ENCODE data around the gene PHLDB3. TPM values are rescaled to one million over a fixed set of nuclear protein-coding genes. Genes with fewer than 3 reads are reported as not detected.
"Not testable (repeated sequence)": the region's sequence is repeated elsewhere in the genome, so short reads cannot be mapped to it uniquely, and the experiment has no call there.

PHLDB3 gene
- total RNA-seq, 1 donor from 2014 or later, result 3.4 TPM

DNA sequence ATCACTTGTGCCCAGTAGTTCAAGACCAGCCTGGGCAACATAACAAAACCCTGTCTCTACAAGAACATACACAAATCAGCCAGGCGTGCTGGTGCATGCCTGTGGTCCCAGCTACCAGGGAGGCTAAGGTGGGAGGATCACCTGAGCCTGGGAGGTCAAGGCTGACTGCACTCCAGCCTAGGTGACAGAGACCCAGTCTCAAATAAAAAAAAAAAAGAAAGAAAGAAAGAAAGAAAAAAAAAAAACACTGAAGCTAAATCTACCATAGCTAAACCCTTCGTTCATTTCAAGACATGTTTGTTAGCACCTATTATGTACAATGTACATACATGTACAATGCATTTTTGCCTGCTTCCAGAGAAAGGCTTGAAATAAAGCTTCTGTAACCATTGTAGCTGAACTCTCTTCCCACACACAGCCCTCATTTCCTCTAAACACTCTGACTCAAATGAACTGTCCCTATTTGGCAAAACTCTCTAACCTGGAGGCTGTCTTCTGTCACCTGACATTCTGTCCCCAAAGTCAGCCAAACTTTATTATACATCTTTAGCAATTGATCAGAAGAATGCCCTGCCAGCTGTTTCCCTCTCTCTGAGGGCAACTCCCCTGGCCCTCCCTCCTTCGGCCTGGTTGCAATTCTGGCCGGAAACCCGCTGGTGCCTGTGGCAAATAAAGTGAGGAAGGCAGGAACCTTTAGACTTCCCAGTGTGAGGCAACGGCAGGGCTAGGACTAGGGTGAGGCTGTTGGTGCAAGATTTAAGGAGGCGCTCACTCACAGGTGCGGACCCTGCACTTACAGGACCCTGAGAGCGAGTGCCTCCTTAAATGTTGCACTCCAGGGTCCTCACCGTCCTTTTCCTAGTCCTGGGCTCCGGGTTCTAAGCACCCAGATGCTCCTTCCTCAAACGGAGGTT lies 20.6 kb upstream of the PHLDB3 start:
- no peaks in the 10 kb centered on the region for H3K9me3 ChIP-seq (ENCODE audit: low read depth)
- H3K27ac ChIP-seq, result no peak overlapping the region

DNA sequence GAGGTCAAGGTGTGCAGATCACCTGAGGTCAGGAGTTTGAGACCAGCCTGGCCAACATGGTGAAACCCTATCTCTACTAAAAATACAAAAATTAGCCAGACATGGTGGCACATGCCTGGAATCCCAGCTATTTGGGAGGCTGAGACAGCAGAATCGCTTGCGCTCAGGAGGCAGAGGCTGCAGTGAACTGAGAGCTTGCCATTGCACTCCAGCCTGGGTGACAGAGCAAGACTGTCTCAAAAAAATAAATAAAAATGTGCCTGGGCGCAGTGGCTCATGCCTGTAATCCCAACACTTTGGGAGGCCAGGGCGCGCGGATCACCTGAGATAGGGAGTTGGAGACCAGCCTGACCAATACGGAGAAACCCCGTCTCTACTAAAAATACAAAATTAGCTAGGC lies 19.1 kb upstream of the PHLDB3 start:
- not testable (repeated sequence) for H3K9ac ChIP-seq; H3K4me3 ChIP-seq; H3F3A ChIP-seq (ENCODE audit: low read depth); H3K27ac Mint-ChIP-seq; H3K4me2 ChIP-seq; H3K27ac ChIP-seq; H3K79me2 ChIP-seq (ENCODE audit: low read depth); H2AFZ ChIP-seq (replicated peaks); H3K27me3 Mint-ChIP-seq (ENCODE audit: insufficient read depth, low read depth); H3K36me3 ChIP-seq; H3K9me3 ChIP-seq (ENCODE audit: low read depth); H3K4me3 Mint-ChIP-seq; H3K9me3 Mint-ChIP-seq; H3K36me3 Mint-ChIP-seq; DNase-seq (ENCODE audit: low spot score)
- Histone ChIP-seq H3K4me1 (peaks cover 11% of the 10 kb centered on the region), H3K27me3 (peaks cover 23% of the 10 kb centered on the region), H4K20me1 (ENCODE audit: low read depth) (peaks cover 13% of the 10 kb centered on the region)
- peaks cover 20% of the 10 kb centered on the region for H3K4me1 Mint-ChIP-seq

More for the DNA sequence above, 20.6 kb upstream of the PHLDB3 start:
- Mint-ChIP-seq H3K9me3 (no peaks in the 10 kb centered on the region), H3K27me3 (ENCODE audit: insufficient read depth, low read depth) (peaks cover 2% of the 10 kb centered on the region), H3K4me1 (peaks cover 15% of the 10 kb centered on the region), H3K36me3 (no peaks in the 10 kb centered on the region), H3K27ac (no peak overlapping the region), H3K4me3 (peak overlapping the region; percentile 94)
- H3K79me2 ChIP-seq (ENCODE audit: low read depth), result no peaks in the 10 kb centered on the region
- peaks cover 9% of the 10 kb centered on the region for H3F3A ChIP-seq (ENCODE audit: low read depth)
- peak overlapping the region; percentile 92 for H3K4me2 ChIP-seq
- TF ChIP-seq, protein P1, sequence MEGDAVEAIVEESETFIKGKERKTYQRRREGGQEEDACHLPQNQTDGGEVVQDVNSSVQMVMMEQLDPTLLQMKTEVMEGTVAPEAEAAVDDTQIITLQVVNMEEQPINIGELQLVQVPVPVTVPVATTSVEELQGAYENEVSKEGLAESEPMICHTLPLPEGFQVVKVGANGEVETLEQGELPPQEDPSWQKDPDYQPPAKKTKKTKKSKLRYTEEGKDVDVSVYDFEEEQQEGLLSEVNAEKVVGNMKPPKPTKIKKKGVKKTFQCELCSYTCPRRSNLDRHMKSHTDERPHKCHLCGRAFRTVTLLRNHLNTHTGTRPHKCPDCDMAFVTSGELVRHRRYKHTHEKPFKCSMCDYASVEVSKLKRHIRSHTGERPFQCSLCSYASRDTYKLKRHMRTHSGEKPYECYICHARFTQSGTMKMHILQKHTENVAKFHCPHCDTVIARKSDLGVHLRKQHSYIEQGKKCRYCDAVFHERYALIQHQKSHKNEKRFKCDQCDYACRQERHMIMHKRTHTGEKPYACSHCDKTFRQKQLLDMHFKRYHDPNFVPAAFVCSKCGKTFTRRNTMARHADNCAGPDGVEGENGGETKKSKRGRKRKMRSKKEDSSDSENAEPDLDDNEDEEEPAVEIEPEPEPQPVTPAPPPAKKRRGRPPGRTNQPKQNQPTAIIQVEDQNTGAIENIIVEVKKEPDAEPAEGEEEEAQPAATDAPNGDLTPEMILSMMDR (IDR thresholded peaks at IDR 0.05), result no peak
- TF ChIP-seq EZH2 (IDR thresholded peaks at IDR 0.05), result no peak
- peak; percentile 2 for TF ChIP-seq EZH2phosphoT487 (IDR thresholded peaks at IDR 0.05)
- H3K9ac ChIP-seq, result no peak overlapping the region
- H3K36me3 ChIP-seq, result no peaks in the 10 kb centered on the region
- H3K4me1 ChIP-seq, result peaks cover 11% of the 10 kb centered on the region
- H2AFZ ChIP-seq (replicated peaks), result no peak overlapping the region
- peak; percentile 38 for DNase-seq (ENCODE audit: low spot score)
- H3K4me3 ChIP-seq, result peak overlapping the region; percentile 82
- peaks cover 23% of the 10 kb centered on the region for H3K27me3 ChIP-seq
- peaks cover 13% of the 10 kb centered on the region for H4K20me1 ChIP-seq (ENCODE audit: low read depth)

DNA sequence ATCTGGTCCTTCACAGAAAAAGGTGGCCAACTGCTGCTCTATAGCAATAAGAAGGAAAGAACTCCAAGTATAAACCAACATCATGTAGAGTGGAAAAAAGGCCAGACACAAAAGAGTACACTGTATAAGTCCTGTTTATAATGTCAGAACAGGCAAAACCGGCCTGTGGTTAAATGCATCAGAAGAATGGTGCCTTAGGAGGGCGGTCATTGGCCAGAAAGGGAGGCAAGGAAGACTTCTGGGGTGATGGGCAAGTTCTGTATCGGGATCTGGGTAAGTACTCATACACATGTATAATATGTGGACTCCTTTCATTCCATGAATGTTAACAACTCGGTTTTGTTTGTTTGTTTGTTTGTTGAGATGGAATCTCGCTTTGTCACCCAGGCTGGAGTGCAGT lies 18.4 kb upstream of the PHLDB3 start:
- Histone ChIP-seq H3K9me3 (ENCODE audit: low read depth) (no peaks in the 10 kb centered on the region), H3K27me3 (peaks cover 17% of the 10 kb centered on the region), H3K4me3 (no peak overlapping the region), H2AFZ (replicated peaks) (no peak overlapping the region), H3F3A (ENCODE audit: low read depth) (peaks cover 9% of the 10 kb centered on the region), H3K79me2 (ENCODE audit: low read depth) (no peaks in the 10 kb centered on the region), H3K4me2 (no peak overlapping the region), H4K20me1 (ENCODE audit: low read depth) (peaks cover 13% of the 10 kb centered on the region), H3K9ac (no peak overlapping the region), H3K4me1 (peaks cover 11% of the 10 kb centered on the region), H3K36me3 (no peaks in the 10 kb centered on the region), H3K27ac (no peak overlapping the region)
- H3K27me3 Mint-ChIP-seq (ENCODE audit: insufficient read depth, low read depth), result peaks cover 4% of the 10 kb centered on the region
- TF ChIP-seq EZH2phosphoT487 (IDR thresholded peaks at IDR 0.05) (no peak), EZH2 (IDR thresholded peaks at IDR 0.05) (no peak)
- TF ChIP-seq, protein P1 (IDR thresholded peaks at IDR 0.05), result no peak
- H3K9me3 Mint-ChIP-seq, result no peaks in the 10 kb centered on the region
- DNase-seq (ENCODE audit: low spot score), result no peak
- no peak overlapping the region for H3K4me3 Mint-ChIP-seq
- no peaks in the 10 kb centered on the region for H3K36me3 Mint-ChIP-seq
- H3K4me1 Mint-ChIP-seq, result peaks cover 20% of the 10 kb centered on the region
- H3K27ac Mint-ChIP-seq, result no peak overlapping the region

Measured in neural progenitor cell (in vitro differentiated cells).